IPS-20b (cell line): ENCODE data around the gene LRP11.
"Not testable (repeated sequence)": the region's sequence is repeated elsewhere in the genome, so short reads cannot be mapped to it uniquely, and the experiment has no call there.

Experiments used
- H3K27ac ChIP-seq: one replicate; pipeline ENCODE4 v1.5.1; 2013; ENCODE audit warnings: low read length
- H3K27me3 ChIP-seq: 2 replicates; pipeline ENCODE4 v1.6.1; 2013; ENCODE audit warnings: mild to moderate bottlenecking, low read length, inconsistent platforms; ENCODE audit not compliant: insufficient read depth
- H3K36me3 ChIP-seq: 2 replicates; pipeline ENCODE4 v1.6.1; 2013; ENCODE audit warnings: low read depth, mild to moderate bottlenecking, inconsistent platforms, low read length, moderate library complexity; ENCODE audit not compliant: insufficient read depth
- H3K4me1 ChIP-seq: 2 replicates; pipeline ENCODE4 v1.6.1; 2013; ENCODE audit warnings: mild to moderate bottlenecking, control low read depth, inconsistent platforms, low read length, moderate library complexity; ENCODE audit not compliant: insufficient read depth
- H3K4me3 ChIP-seq: 2 replicates; pipeline ENCODE4 v1.5.1; 2013; ENCODE audit warnings: mild to moderate bottlenecking, low read length, inconsistent platforms
- H3K9ac ChIP-seq: 2 replicates; pipeline ENCODE4 v1.6.1; 2013; ENCODE audit warnings: low read depth, mild to moderate bottlenecking, inconsistent platforms, low read length, moderate library complexity
- H3K9me3 ChIP-seq: 2 replicates; pipeline ENCODE4 v1.6.1; 2013; ENCODE audit warnings: mild to moderate bottlenecking, low read depth, low read length, inconsistent platforms; ENCODE audit not compliant: insufficient read depth

LRP11 gene

DNA sequence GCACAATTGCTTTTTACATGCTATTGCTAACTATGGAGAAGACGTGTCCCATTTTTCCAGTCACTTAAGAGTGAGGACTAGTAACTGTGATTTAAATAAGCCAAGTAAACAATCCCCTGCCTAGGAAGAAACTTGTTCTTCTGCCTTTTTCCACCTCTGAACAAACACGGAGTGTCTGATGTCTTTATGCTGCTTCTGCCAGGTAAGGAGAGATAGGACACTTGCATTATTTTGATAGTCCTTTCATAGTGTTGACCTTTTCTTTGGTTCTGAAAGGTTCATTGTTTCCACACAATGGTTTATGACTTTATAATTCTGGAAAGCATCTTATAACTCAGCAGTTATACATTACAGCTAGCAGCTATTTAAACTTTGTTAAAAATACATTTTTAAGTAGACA lies 8.4 kb downstream of the LRP11 start:
- no peaks in the 10 kb centered on the region for H3K36me3 ChIP-seq
- H3K4me3 ChIP-seq = no peak overlapping the region
- no peak overlapping the region for H3K27ac ChIP-seq
- no peaks in the 10 kb centered on the region for H3K9me3 ChIP-seq
- peaks cover 4% of the 10 kb centered on the region; the same call in 1 of the 2 replicates for H3K27me3 ChIP-seq
- H3K4me1 ChIP-seq = peaks cover 19% of the 10 kb centered on the region
- H3K9ac ChIP-seq = no peak overlapping the region

DNA sequence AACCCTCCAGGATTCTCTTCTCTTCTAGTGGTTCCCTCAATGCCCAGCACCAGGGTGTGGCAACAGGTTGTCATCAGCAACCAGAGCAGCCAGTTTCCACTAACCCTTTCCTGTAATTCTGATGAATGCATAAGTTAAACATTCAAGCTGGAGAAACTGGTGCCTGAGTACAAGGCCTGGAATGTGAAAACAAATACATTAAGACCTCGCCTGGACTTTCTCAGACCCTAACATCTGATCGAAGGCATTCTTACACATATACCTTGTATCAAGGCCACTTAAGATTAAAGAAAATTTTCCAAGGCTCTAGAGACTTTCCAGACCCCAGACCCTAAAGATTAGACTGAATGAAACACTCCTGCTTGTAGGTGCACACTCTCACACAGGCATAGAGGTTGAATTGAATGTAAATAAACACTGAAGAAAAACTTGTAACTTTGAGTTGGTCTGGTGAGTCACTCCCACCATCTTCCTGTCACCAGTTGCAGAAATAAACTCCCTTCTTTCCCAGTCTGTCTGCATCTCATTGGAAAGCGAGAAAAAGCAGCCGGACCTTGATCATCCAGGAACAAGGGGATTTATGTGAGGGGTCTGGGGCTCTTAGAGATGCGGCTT lies 9.0 kb downstream of the LRP11 start:
- Histone ChIP-seq H3K9me3 (no peaks in the 10 kb centered on the region), H3K4me3 (no peak overlapping the region), H3K9ac (no peak overlapping the region), H3K27me3 (no peaks in the 10 kb centered on the region), H3K27ac (no peak overlapping the region), H3K4me1 (peaks cover 13% of the 10 kb centered on the region), H3K36me3 (no peaks in the 10 kb centered on the region)

DNA sequence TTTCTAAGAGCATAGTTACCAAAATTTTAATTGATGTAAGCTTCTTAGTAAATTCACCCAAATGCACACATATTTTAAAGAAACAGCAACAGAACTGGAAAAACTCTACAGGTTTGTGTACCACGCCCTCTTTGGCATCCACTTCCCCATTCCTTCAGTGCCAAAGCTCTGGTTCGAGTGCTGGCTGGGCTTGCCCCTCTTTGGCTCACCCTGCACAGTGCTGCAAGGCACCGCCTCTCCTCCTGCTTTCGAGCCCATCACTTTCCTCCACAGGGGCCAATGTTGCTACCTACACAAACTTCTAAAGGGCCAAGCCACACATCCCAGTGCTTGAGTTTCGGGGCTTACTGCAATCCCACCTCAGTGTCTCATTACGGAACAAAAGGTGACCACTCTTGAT lies 9.6 kb downstream of the LRP11 start:
- Histone ChIP-seq H3K4me1 (peaks cover 13% of the 10 kb centered on the region; the same call in 1 of the 2 replicates), H3K27me3 (no peaks in the 10 kb centered on the region), H3K9me3 (no peaks in the 10 kb centered on the region), H3K4me3 (no peak overlapping the region), H3K36me3 (no peaks in the 10 kb centered on the region), H3K27ac (no peak overlapping the region), H3K9ac (no peak overlapping the region)

DNA sequence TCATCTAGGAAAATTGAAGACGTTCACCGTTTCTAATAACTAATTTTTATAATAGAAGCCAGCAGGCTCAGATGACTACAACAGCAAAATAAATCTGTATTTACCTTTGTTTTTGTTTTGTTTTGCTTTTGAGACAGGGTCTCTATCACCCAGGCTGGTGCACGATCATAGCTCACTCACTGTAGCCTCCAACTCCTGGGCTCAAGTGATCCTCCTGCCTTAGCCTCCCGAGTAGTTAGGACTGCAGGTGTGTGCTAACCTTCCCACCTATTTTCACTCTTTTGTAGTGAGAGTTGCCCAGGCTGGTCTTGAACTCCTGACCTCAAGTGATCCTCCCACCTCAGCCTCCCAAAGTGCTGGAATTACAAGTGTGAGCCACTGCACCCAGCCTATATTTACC lies 10.1 kb downstream of the LRP11 start:
- H3K4me1 ChIP-seq = peaks cover 13% of the 10 kb centered on the region; the same call in 1 of the 2 replicates
- not testable (repeated sequence) for H3K4me3 ChIP-seq, H3K9ac ChIP-seq, H3K27ac ChIP-seq, H3K36me3 ChIP-seq, H3K27me3 ChIP-seq, H3K9me3 ChIP-seq

- Histone ChIP-seq H3K9me3 (no peaks in the 10 kb centered on the region), H3K4me1 (peaks cover 13% of the 10 kb centered on the region; the same call in 1 of the 2 replicates), H3K27ac (no peak overlapping the region), H3K27me3 (no peaks in the 10 kb centered on the region), H3K4me3 (no peak overlapping the region), H3K36me3 (no peaks in the 10 kb centered on the region), H3K9ac (no peak overlapping the region)
Measured at GRCh38 chr6:149852881-149853280, 11.3 kb downstream of the LRP11 start.

- Histone ChIP-seq H3K27me3 (no peaks in the 10 kb centered on the region), H3K4me3 (no peak overlapping the region), H3K9ac (no peak overlapping the region), H3K9me3 (no peaks in the 10 kb centered on the region), H3K36me3 (no peaks in the 10 kb centered on the region), H3K27ac (no peak overlapping the region), H3K4me1 (peaks cover 13% of the 10 kb centered on the region; the same call in 1 of the 2 replicates)
Measured at GRCh38 chr6:149852180-149852579, 12.0 kb downstream of the LRP11 start.

DNA sequence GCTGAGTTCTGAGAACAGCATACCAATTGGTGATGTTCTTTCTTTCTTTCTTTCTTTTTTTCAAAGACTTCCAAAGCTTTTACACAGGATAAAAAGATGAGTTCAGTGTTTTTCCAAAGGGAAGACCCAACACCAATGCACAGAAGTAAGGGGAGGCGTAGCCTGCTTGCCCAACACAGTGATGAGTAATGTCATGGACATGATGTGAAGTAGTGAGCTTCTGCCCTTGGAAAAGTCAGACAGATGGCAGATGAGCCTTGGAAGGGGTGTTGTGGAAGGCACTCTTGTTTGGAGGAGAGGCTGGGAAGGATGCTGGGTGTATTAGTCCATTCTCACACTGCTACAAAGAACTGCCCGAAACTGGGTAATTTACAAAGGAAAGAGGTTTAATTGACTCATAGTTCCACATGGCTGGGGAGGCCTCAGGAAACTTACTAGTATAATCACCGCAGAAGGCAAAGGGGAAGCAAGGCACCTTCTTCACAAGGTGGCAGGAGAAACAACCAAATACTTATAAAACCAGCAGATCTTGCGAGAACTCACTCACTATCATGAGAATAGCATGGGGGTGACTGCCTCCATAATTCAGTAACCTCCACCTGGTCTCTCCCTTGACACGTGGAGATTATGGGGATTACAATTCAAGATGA lies 12.6 kb downstream of the LRP11 start:
- no peak overlapping the region for H3K9ac ChIP-seq
- no peaks in the 10 kb centered on the region for H3K9me3 ChIP-seq
- no peak overlapping the region for H3K27ac ChIP-seq
- peaks cover 13% of the 10 kb centered on the region; the same call in 1 of the 2 replicates for H3K4me1 ChIP-seq
- H3K27me3 ChIP-seq = no peaks in the 10 kb centered on the region
- H3K36me3 ChIP-seq = no peaks in the 10 kb centered on the region
- no peak overlapping the region for H3K4me3 ChIP-seq

- not testable (repeated sequence) for H3K27ac ChIP-seq, H3K4me3 ChIP-seq, H3K27me3 ChIP-seq, H3K4me1 ChIP-seq, H3K36me3 ChIP-seq, H3K9me3 ChIP-seq, H3K9ac ChIP-seq
Measured at GRCh38 chr6:149848343-149848742, 15.8 kb downstream of the LRP11 start.

DNA sequence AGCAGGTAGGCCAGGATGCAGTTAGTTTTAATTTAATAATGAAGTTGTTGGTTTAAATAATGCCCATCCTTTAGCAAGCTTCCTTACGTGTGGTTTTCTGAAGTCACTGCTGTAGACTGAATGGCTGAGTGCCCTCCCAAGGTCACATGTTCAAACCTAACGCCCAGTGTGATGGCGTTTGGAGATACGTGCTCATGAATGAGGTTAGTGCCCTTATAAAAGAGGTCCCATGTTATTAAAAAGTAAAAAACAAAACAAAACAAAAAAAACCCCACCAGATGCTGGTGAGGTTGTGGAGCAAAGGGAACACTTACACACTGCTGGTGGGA lies 16.3 kb downstream of the LRP11 start:
- Histone ChIP-seq H3K4me3 (no peak overlapping the region), H3K27me3 (no peaks in the 10 kb centered on the region), H3K9ac (no peak overlapping the region), H3K4me1 (no peaks in the 10 kb centered on the region), H3K9me3 (no peaks in the 10 kb centered on the region), H3K27ac (no peak overlapping the region), H3K36me3 (no peaks in the 10 kb centered on the region)

DNA sequence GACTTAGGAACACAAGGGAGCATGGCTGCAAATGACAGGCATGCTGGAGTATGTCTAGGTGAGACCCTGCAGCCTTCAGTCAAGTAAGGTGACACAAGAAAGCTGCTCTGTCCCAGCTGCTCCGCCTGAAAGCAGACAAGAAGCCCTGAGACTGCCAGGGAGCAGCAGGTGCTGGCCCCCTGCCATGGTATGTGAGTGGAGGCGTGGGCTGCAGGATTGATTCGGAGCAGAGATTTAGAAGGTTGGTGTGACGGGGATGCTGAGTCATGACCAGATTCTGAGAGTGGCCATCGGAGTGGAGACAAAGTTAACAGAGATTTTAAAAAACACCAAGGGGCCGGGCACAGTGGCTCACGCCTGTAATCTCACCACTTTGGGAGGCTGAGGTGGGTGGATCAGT lies 17.8 kb downstream of the LRP11 start:
- no peaks in the 10 kb centered on the region for H3K9me3 ChIP-seq
- no peak overlapping the region for H3K9ac ChIP-seq
- no peaks in the 10 kb centered on the region for H3K36me3 ChIP-seq
- H3K27me3 ChIP-seq = no peaks in the 10 kb centered on the region
- no peaks in the 10 kb centered on the region for H3K4me1 ChIP-seq
- H3K27ac ChIP-seq = no peak overlapping the region
- H3K4me3 ChIP-seq = no peak overlapping the region

GRCh38 chr6:149845549-149845948 lies 18.6 kb downstream of the LRP11 start:
- Histone ChIP-seq H3K4me3 (no peak overlapping the region), H3K27me3 (no peaks in the 10 kb centered on the region), H3K36me3 (no peaks in the 10 kb centered on the region), H3K9me3 (no peaks in the 10 kb centered on the region), H3K4me1 (no peaks in the 10 kb centered on the region), H3K27ac (no peak overlapping the region), H3K9ac (no peak overlapping the region)

- Histone ChIP-seq H3K36me3 (no peaks in the 10 kb centered on the region), H3K9me3 (no peaks in the 10 kb centered on the region), H3K27ac (no peak overlapping the region)
Measured at GRCh38 chr6:149844480-149844879, 19.7 kb downstream of the LRP11 start.

More at GRCh38 chr6:149844480-149844879, 19.7 kb downstream of the LRP11 start:
- H3K4me1 ChIP-seq = no peaks in the 10 kb centered on the region
- H3K4me3 ChIP-seq = no peak overlapping the region
- no peaks in the 10 kb centered on the region for H3K27me3 ChIP-seq
- H3K9ac ChIP-seq = no peak overlapping the region
